GM19468 (cell line): ENCODE data around the gene SCAANT1.

Experiments
- ATAC-seq: cut with Tn5 transposase; IDR thresholded peaks from one replicate; pipeline ENCODE4 v1.9.1; 2021; ENCODE audit warnings: mild to moderate bottlenecking, moderate library complexity, moderate number of reproducible peaks; ENCODE audit not compliant: unreplicated experiment; ENCODE audit errors: extremely low read depth

The SCAANT1 gene

DNA sequence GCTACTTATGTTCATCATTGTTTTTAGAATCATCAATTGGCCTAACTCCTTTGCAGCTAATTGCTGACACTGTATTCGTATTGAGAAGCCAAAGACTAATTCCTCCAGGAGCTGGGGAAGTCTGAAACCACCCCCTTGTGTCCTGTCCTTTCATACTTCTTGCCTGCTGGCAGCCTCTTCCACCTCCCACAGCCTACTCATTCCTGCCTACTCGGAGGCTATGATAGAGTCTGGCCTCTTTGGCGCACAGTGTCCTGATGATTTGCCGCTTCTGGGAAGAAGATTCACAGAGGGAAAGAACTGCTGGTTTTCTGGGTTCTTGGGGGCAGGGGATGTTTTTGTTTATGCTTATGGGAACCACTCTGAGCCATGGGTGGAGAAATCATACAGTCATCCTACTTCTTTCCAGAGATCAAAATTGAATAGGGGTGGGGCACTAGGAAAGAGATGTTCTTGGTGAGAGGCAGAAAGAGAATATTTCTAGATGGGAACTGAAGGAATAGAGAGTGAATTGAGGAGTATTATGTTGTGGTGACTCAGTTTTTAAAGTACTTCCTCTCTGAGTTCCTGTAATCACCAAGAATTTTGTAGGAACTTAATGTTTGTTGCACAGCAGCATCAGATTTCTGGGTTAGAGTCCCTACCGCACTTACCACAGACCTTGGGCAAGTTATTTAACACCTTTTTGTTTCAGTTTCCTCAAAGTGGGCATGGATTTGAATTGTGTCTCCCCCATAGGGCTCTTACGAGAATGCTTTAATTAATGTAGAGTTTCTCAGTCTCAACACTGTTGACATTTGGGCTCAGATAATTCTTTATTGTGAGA lies 22.1 kb upstream of the SCAANT1 start:
- ATAC-seq: no peak

DNA sequence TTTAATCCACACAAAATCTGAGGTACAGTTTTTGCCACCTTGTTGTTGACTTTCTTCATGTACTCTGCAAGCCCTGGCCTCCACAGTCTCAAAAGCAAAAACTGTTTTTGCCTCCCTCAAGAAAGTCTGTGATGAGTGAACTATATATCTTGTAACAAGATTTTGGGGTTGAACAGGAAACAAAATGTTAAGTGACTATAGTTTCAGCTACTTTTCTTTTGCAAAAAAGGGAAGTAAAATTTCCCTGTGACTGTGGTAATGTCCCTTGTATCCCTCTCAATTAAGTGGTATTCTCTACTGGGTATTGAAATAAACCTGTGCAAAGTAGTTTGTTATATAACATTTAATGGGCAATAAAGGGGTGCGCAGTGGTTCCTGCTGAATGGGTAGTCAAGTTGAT lies 21.3 kb upstream of the SCAANT1 start:
- peak; percentile 38 for ATAC-seq

DNA sequence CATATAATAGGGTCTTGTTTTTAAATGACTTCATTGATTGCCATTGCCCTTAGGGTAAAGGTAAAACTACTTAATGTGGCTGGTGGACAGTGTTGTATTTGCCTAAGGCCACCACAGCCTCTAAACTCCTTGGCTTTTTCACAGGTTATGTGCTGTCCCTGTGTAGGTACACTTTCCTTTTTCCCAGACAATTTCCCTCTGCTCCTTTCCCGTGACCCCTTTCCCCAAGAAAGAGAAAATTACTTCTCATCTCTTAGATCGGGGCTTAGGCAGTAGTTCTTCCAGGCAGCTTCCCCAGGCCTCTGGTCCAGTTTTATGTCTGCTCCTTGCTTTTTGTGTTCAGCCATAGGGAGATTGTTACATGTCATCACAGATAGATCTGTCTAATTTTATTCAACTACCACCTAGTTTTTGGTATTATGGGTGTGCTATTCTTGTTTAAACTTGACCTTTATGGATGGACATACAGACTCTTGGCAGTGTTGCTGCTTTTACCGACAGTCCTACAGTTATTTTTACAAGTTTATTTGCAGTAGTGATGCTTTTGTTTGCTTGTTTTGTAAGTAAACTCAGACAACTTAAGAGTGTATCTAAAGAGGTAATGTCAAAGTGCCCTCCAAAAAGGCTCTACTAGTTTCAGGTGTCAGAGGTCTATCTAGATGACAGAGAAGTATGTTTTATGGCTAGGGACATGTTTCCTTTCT lies 20.5 kb upstream of the SCAANT1 start:
- ATAC-seq: no peak

DNA sequence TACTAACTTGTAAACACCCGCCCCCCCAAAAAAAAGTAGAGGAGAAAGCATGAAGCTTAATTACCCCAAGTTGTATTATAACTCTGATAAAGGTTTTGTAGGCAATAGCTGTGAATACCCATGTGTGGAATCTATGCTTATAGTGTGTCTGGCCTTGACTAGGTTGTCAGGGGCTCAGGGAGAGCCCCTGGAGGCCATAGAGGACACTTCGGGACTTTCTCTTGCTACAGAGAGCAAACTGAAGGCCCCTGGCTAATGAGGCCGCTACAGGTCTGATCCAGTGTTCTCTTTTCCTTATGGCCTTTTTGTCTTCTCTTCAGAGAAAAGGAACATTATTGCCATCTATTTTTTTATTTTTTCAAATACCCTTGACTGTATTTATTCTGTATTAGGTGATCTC lies 19.1 kb upstream of the SCAANT1 start:
- no peak for ATAC-seq

DNA sequence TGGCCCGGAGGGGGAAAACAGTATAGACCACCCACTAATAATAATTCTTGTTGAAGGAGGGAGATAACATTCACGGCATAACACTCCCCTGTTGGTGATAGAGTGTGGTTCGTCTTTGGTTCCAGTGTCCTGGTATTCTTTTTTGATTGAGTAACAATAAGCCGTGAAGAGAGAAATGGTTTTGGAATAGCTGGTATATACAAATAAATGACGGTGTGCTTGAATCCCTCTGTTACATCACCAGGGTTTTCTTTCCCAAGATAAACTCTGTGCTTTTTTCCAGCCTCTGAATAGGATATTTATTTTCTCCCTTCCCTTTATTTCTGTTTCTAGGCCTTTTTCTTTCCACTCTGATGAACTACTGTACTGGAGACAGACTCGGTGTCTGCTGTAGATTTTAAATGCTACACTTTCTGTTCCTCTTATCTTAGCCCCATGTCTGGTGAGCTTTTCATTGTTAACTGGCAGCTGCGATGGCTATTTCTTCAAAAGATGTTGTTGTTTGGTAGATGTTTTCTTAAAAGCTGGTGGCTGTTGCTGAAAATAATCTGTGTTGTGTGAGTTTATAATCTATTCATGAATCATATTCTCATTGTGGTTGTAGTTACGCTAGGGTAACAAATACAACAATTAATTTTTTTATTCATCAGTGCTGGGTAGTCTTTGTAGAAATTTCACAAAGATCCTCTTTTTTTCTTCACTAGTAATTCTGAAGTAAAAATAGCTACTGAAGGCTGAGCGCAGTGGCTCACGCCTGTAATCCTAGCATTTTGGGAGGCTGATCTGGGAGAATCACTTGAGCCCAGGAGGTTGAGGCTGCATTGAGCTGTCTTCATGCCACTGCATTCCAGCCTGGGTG lies 15.5 kb upstream of the SCAANT1 start:
- peak; percentile 80 for ATAC-seq

DNA sequence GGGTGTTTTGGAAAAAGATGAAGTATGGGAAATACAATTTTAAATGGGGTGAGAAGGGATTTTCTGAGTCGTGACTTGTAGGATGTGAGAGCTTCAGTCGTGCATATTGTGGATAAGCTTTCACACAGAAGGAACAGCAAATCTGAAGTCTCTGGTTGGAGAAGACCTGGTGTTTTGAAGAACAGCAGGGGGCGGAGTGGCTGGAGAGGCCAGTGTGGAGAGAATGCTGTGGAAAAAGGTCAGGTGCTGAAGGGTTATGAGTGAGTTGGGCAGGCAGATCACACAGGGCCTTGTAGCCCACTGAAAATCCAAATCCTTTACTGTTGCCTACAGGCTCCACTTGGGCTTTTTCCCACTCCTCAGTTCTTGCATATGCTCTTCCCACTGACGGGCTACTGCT lies 14.1 kb upstream of the SCAANT1 start:
- no peak for ATAC-seq

DNA sequence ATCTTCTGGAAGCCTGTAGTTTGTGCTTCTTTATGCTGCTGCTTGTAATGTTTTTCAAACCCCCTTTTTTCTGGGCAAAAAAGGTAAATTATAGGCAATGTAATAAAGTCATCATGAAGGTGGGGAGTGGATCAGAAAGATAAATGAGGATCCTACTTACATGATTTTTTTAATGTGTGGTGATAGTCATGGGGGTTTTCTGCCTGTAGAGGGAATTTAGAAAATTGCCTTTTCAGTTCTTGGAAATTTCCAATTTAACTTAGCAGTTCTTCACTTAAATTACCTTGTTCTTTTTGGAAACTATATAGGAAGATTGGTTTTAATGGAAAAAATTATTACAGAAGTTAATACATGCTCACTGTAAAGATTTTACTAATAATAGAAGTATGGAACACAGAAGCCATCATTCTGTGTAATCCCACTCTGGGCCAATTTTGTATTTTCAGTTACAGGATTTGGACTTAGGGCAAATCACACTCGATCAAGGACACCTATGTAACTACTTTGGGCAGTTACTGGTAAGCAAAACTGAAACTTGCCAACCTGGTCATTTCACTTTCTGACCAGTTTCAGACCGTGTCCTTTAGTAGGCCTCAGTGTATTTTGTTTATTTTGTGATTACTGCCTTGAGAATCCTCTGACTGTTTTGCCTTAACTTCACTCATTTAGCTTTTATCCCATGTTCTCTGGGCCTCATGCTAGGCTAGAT lies 10.5 kb upstream of the SCAANT1 start:
- no peak for ATAC-seq

DNA sequence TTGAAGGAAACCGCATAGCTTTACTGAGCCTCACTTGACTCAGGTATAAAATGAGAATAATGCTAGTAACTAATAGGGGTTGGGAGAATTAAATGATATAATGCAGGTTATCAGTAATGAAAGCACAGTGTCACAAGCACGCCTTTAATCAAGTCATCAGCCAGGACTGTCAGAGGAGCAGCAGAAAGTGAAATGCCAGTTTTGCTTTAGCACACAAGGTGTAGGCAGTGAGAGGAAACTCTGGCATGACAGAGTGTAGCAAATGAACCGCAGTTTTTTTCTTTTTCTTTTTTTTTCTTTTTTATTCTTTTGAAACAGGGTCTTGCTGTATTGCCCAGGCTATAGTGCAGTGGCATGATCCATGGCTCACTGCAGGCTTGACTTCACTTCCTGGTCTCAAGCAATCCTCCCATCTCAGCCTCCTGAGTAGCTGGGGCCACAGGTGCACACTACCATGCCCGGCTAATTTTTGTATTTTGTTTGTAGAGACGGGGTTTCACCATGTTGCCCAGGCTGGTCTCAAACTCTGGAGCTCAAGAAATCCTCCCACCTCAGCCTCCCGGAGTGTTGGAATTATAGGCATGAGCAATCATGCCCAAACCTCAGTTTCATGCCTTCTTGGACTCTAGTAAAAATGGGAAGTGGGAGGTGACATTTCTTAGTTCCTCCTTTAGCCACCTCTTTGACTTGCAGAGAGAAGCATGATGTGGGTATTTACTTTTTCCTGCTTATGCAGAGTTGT lies 9.7 kb upstream of the SCAANT1 start:
- peak; percentile 51 for ATAC-seq

DNA sequence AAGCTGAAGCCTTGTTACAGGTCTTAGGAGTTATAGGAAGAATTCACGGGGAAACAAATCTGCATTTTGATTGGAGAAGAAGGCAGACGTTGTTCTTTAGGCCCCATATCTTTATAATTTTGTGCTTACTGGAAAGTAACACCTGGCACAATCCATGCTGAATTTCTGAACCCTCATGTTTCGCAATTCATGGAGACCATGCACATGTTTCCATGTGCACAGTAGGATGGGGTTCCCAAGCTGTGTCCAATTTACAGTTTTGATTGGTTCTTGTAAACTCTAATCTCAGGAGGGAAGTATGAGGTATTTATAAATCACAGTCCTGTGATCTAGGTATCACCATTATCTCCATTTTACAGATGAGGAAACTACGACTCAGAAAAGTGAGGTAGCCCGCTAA lies 7.8 kb upstream of the SCAANT1 start:
- ATAC-seq: no peak

DNA sequence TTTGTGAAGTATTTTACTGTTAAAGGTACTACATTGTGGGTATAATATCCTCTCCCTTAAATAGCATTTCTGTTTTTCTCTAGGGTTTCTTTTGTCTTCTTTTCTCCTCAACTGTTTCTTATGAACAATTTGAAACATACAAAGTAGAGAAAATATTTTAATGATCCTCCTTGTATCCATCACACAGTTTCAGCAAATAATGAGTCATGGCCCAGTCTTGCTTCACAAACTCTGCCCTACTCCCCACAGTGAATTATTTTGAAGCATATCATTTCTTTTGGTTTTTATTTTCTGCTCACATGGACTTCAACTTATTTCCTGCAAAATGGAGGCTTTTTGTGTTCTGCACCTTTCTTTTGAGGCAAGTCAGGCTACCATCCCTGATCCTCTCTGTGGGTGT lies 6.1 kb upstream of the SCAANT1 start:
- no peak for ATAC-seq

DNA sequence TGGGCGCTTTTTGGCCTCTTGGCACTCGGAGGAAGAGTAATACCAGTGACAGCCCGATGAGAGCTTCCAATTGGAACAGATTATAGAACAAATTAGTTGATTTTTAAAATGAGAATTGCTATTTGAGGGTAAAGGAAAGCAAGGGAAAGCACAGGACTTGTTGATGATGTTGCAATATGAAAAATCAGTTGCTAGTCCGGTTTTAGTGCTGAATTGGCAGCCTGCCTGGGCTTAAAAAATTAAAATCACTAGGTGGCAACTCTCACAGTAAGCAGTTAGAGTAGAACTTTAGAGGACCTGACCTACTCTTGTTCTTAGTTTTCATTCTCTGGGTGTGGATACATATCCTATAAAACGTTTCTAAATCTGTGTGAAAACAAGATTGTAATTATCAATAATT lies 2.1 kb upstream of the SCAANT1 start:
- no peak for ATAC-seq

DNA sequence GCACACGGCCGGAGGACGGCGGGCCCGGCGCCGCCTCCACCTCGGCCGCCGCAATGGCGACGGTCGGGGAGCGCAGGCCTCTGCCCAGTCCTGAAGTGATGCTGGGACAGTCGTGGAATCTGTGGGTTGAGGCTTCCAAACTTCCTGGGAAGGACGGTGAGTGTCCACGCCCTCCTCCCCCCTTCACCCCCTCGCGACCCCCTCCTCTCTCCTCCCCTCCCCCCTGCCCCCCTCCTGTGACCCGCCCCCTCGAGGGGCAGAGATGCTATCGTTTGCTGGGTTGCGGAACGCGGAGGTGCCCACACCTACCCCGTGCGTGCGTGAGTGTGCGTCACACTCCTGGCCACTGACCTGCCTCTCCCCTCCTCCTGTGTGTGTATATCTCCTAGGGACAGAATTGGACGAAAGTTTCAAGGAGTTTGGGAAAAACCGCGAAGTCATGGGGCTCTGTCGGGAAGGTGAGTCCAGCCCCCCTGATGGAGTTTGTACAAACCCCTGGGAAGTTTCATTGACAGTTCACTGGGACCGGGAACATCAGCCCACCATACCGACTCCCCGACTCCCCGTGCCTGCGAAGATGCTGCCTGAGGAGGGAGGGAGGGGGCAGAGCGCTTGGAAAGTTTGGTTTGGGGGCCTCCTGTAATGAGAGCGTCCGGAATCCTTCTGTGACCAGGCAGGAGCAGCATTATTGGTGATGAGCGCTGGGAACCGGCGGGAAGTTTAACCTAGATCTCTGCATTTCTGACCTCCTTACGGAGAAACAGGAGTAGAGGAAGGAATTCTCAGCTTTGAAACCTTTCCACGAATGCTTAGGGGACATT lies 795 bp upstream of the SCAANT1 start:
- no peak for ATAC-seq

DNA sequence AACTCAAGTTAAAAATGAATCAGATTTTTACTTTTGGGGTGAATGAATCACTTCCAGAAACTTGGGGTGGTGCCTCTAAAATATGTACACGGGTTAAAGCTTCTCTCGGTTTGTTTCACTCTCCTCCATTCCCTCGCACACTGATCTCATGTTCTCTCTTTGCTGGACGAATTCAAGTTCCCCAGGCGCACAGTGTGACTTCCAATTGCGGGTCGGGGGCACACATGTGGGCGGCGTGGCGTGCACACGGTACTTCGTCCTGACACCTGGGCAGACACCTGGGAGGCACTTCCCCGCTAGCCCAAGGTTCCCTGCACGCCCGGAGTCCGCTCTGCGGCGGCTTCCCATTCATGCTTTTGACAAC lies 692 bp downstream of the SCAANT1 start:
- no peak for ATAC-seq

DNA sequence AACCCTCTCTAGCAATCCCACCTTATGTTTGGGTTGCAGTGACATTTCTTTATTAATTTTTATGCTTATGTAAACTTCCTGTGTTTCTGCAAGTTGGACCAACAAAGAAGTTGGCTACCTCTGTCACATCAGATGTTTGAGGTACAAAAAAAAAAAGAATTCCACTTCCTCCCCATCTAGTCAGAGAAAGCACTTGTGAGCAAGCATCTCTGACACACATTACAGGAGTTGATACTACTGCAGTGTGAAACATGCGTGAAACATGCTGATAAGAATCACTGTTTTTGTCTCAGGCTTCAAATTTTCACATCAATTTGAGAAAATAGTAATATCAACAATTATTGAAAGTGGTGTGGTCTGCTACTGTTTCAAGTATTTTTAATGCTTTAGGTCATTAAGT lies 1.3 kb downstream of the SCAANT1 start:
- no peak for ATAC-seq

DNA sequence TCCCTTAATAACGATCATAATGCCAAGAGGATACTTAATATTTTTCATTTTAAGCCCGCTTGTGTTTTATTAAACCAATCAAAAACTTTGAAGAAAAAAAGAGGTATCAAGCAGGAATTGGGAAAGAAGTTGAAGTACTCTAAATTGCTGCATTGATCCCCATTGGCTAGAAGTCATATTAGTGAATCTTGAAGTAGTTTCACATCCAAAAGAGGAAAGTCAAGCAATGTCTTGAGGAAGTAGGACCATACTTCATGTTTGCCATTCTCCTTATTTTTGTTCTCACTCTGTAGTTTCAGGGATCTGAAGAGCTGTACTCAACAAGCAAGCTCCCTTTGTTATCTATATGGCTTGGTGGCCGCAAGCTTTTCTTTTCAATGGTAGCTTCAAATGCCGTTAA lies 2.2 kb downstream of the SCAANT1 start:
- no peak for ATAC-seq

DNA sequence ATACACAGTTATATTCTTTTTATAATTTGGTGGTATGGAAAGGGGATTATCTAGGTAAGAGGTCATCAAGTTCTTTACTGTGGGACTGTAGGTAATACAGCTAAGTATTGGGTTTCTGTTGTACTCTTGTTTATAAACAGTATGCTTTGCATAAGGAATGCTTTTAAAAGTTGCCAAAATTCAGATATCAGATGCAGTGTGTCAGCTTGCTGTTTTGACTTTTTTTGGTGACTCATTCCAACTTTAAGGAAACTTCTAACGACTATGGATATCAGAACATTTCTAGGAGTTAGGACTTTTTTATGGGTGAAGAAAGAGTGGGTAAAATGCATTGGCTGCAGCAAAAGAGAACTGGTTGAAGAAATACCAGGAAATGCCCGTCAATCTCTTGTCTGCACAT lies 2.8 kb downstream of the SCAANT1 start:
- ATAC-seq: no peak

DNA sequence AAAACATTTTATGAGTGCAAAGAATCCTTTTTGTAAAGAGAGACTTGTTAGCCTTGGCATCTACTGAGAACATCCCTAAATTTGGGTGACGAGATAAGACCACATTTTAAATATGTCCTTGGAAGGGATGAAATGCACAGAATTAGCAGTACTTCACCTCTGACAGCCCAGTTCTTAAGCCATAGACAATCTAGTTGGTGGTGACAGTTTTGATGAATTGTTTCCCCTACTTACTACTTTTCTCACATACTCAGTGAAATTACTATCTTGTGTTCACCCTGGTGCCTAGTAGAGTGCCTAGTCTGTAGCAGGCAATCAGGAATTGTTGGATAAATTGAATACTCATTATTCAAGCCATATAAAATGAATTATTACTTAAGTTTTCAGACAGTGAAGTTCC lies 3.4 kb downstream of the SCAANT1 start:
- no peak for ATAC-seq

DNA sequence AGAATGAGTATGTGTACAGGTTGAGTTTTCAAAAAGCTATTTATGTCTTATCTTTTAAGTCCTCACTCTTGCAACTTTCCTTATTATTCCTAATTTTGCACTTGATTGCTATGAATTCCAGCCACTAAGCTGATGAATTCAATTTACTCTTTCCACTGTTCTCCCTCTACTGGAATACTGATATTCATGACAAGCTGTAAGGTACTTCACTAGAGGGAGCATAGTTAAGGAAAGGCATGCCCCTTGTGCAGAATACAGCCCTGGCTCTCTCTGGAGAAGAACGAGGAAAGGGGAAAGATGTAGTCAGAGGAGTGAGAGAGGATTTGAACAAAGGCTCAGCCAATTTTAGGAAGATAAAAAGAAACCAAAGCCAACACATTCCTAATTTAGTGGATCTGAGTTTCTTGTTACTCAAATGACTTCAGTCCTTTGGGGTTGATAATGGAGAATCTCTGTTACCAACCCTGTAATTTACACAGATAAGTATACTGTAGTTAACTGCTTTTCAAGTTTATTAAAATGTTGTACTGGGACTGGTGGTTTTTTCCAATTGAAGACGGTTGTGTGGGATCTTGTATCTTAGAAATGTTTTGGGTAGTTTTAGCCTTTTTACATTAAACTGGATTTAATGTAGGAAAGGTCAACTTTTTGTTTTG lies 4.0 kb downstream of the SCAANT1 start:
- ATAC-seq: no peak
